Measurements from ENCODE around the gene MICAL2. TPM values are rescaled to one million over a fixed set of nuclear protein-coding genes. Genes with fewer than 3 reads are reported as not detected.

Gene MICAL2
- total and polyA plus RNA-seq, 10 of the 15 experiments (the other 5 are each of a cell fraction or from before 2014, with no cell fraction given) = 0.90 to 5.6 (median 2.4) TPM

- BruUV-seq (replicated peaks) = no TSS peak
- no peaks in the 10 kb centered on the region for H3K9me3 ChIP-seq (replicated peaks; ENCODE audit: control insufficient read depth, insufficient read depth, low read length)
- H2AFZ ChIP-seq (ENCODE audit: control insufficient read depth, low read depth, low read length) = no peak overlapping the region
- H3K27me3 ChIP-seq (replicated peaks in 1 of 2; ENCODE audit: control insufficient read depth in 2 of 2, insufficient read depth in 2 of 2, low read length in 1 of 2) = no peaks in the 10 kb centered on the region; a peak in 2 of 4 replicates
- H3K36me3 ChIP-seq (ENCODE audit: control insufficient read depth in 2 of 2, insufficient read depth in 2 of 2, low read length in 1 of 2) = no peaks in the 10 kb centered on the region
- ChIA-PET CTCF (no interaction called here), SMC1A (ENCODE audit: uncharacterized antibody, unreplicated experiment) (no interaction called here), POLR2A (no interaction called here), RAD21 (ENCODE audit: unreplicated experiment) (no interaction called here)
- intact Hi-C loops (cut with micrococcal nuclease; ENCODE audit: unreplicated experiment) (no loop called here), in situ Hi-C loops (cut with MboI) (no loop called here)
- H3K79me2 ChIP-seq (ENCODE audit: control insufficient read depth, insufficient read depth, low read length) = no peaks in the 10 kb centered on the region
- no peak overlapping the region for H3K4me2 ChIP-seq (ENCODE audit: control insufficient read depth, insufficient read depth)
- FAIRE-seq (no peak), ATAC-seq (no peak), DNase-seq (ENCODE audit: low read depth, low spot score) (no peak)
- 20% methylated on average over 8 of the region's 8 CpGs for WGBS (ENCODE audit: insufficient coverage, insufficient replicate concordance, low lambda C conversion rate, missing lambda C conversion rate)
- TF ChIP-seq CHD4 (IDR thresholded peaks at IDR 0.05) (no peak), ZNF592 (IDR thresholded peaks at IDR 0.05) (no peak), KLF5 (IDR thresholded peaks at IDR 0.05; ENCODE audit: partially characterized antibody) (no peak), GATAD2B (conservative IDR thresholded peaks at IDR 0.05; ENCODE audit: low read depth) (no peak), IRF4 (IDR thresholded peaks at IDR 0.05; ENCODE audit: low read depth, low read length) (no peak), CHD2 (IDR thresholded peaks at IDR 0.05; ENCODE audit: borderline replicate concordance, low read depth, low read length) (no peak), RB1 (IDR thresholded peaks at IDR 0.05; ENCODE audit: borderline replicate concordance) (no peak), E2F4 (IDR thresholded peaks at IDR 0.05; ENCODE audit: low read depth, low read length) (no peak), NRF1 (conservative IDR thresholded peaks at IDR 0.05; ENCODE audit: low read depth, low read length) (no peak), EP300 (IDR thresholded peaks at IDR 0.05; ENCODE audit: borderline replicate concordance in 1 of 2, control insufficient read depth in 1 of 2, low read depth in 2 of 2, low read length in 2 of 2) (no peak), CREB1 (IDR thresholded peaks at IDR 0.05; ENCODE audit: low read depth) (no peak), TAF1 (IDR thresholded peaks at IDR 0.05; ENCODE audit: borderline replicate concordance, low read depth, low read length) (no peak), CBFB (IDR thresholded peaks at IDR 0.05; ENCODE audit: low read depth) (no peak), ESRRA (IDR thresholded peaks at IDR 0.05; ENCODE audit: low read length) (no peak), POLR2A (IDR thresholded peaks at IDR 0.05; ENCODE audit: low read depth, low read length) (no peak), POLR2AphosphoS2 (IDR thresholded peaks at IDR 0.05; ENCODE audit: low read depth, low read length) (no peak), JUND (IDR thresholded peaks at IDR 0.05; ENCODE audit: low read depth, low read length) (no peak), SMC3 (IDR thresholded peaks at IDR 0.05; ENCODE audit: borderline replicate concordance, low read length) (no peak)
- H3K27ac ChIP-seq (ENCODE audit: control insufficient read depth, insufficient read depth) = no peak overlapping the region
- no peak overlapping the region for H3K9ac ChIP-seq (ENCODE audit: control insufficient read depth, insufficient read depth, low read length)
- no peaks in the 10 kb centered on the region for H3K4me1 ChIP-seq (ENCODE audit: control insufficient read depth, insufficient read depth, low read length)
- no peaks in the 10 kb centered on the region for H4K20me1 ChIP-seq (ENCODE audit: control insufficient read depth, insufficient read depth)
- H3K4me3 ChIP-seq = no peak overlapping the region
Observed at GRCh38 chr11:12073436-12073835, 37.0 kb upstream of the MICAL2 start.
